AG10803 (cell line): ENCODE measurements around the gene TUBA1B.
"Not testable (repeated sequence)": the region's sequence is repeated elsewhere in the genome, so short reads cannot be mapped to it uniquely, and the experiment has no call there.

Source experiments
- DNase-seq: peaks from one replicate; pipeline ENCODE4 v3.0.0; 2010; ENCODE audit warnings: low read depth
- H3K4me3 ChIP-seq: 2 replicates; pipeline ENCODE4 v1.5.1; 2011; ENCODE audit warnings: mild to moderate bottlenecking, low read length, control low read depth
- CTCF ChIP-seq: conservative IDR thresholded peaks from 2 replicates; pipeline ENCODE4 v1.5.1; 2011; ENCODE audit warnings: mild to moderate bottlenecking, low read length, control low read depth, inconsistent platforms

The TUBA1B gene

GRCh38 chr12:49154221-49154620, 23.0 kb upstream of the TUBA1B start:
- no peak for DNase-seq
- H3K4me3 ChIP-seq: no peak overlapping the region
- no peak for TF ChIP-seq CTCF

GRCh38 chr12:49147384-49147783, 16.2 kb upstream of the TUBA1B start:
- no peak for DNase-seq
- TF ChIP-seq CTCF: no peak
- no peak overlapping the region for H3K4me3 ChIP-seq

- no peak overlapping the region for H3K4me3 ChIP-seq
- no peak for TF ChIP-seq CTCF
- DNase-seq: no peak
Observed at GRCh38 chr12:49146406-49146805, 15.2 kb upstream of the TUBA1B start.

GRCh38 chr12:49144384-49144783, 13.2 kb upstream of the TUBA1B start:
- TF ChIP-seq CTCF: no peak
- DNase-seq: no peak
- no peak overlapping the region for H3K4me3 ChIP-seq

GRCh38 chr12:49138999-49139398, 7.8 kb upstream of the TUBA1B start:
- TF ChIP-seq CTCF: no peak
- DNase-seq: no peak
- H3K4me3 ChIP-seq: no peak overlapping the region

- no peak for TF ChIP-seq CTCF
- H3K4me3 ChIP-seq: no peak overlapping the region
- no peak for DNase-seq
Observed at GRCh38 chr12:49138587-49138986, 7.4 kb upstream of the TUBA1B start.

- DNase-seq: peak; percentile 70
- TF ChIP-seq CTCF: no peak
- H3K4me3 ChIP-seq: no peak overlapping the region
Observed at GRCh38 chr12:49137476-49137875, 6.3 kb upstream of the TUBA1B start.

GRCh38 chr12:49136997-49137396, 5.8 kb upstream of the TUBA1B start:
- not testable (repeated sequence) for DNase-seq

More at GRCh38 chr12:49136997-49137396, 5.8 kb upstream of the TUBA1B start:
- not testable (repeated sequence) for H3K4me3 ChIP-seq
